HepG2 (cell line): ENCODE measurements around the gene RAB8A. TPM values are rescaled to one million over a fixed set of nuclear protein-coding genes. Genes with fewer than 3 reads are reported as not detected.

ENCODE experiments used
- DR1 ChIP-seq: sonication (generic); formaldehyde crosslinking; IDR thresholded peaks from 2 replicates; pipeline ENCODE4 v1.8.0; 2021; ENCODE audit warnings: mild to moderate bottlenecking, missing genetic modification reagents, inconsistent platforms
- EED ChIP-seq: sonication (generic); formaldehyde crosslinking; IDR thresholded peaks from 2 replicates; pipeline ENCODE4 v1.5.0; 2020; ENCODE audit warnings: mild to moderate bottlenecking, missing genetic modification reagents
- ELK4 ChIP-seq: sonication (generic); formaldehyde crosslinking; IDR thresholded peaks from 2 replicates; pipeline ENCODE4 v1.9.0; 2021; ENCODE audit warnings: missing genetic modification reagents, borderline replicate concordance
- GABPB1 ChIP-seq: IDR thresholded peaks from 2 replicates; pipeline ENCODE4 v1.6.1; 2016; ENCODE audit warnings: mild to moderate bottlenecking, missing genetic modification reagents, moderate library complexity, missing compliant biosample characterization
- GMEB2 ChIP-seq: IDR thresholded peaks from 2 replicates; pipeline ENCODE4 v1.6.1; 2016; ENCODE audit warnings: missing biosample characterization, missing genetic modification reagents, low read depth
- GTF3A ChIP-seq: sonication (generic); formaldehyde crosslinking; conservative IDR thresholded peaks from 2 replicates; pipeline ENCODE4 v1.4.0; 2020; ENCODE audit warnings: mild to moderate bottlenecking, missing genetic modification reagents
- JARID2 ChIP-seq: sonication (generic); formaldehyde crosslinking; IDR thresholded peaks from 2 replicates; pipeline ENCODE4 v1.8.1; 2023; ENCODE audit warnings: missing genetic modification reagents, inconsistent platforms; ENCODE audit not compliant: insufficient replicate concordance
- KDM1A ChIP-seq: IDR thresholded peaks from 2 replicates; pipeline ENCODE4 v1.6.1; 2016; ENCODE audit warnings: missing compliant biosample characterization
- MAFK ChIP-seq, 2 experiments: IDR thresholded peaks in 1 of 2; conservative IDR thresholded peaks in 1 of 2; 2 replicates each; pipeline ENCODE4 v1.6.1; 2011; ENCODE audit warnings: improper control_type of control experiment in 2 of 2, low read length in 2 of 2
- PAF1 ChIP-seq: IDR thresholded peaks from 2 replicates; pipeline ENCODE4 v1.6.1; 2016; ENCODE audit warnings: missing genetic modification reagents, missing compliant biosample characterization
- RNF219 ChIP-seq: sonication (generic); formaldehyde crosslinking; IDR thresholded peaks from 2 replicates; pipeline ENCODE4 v1.5.0; 2020; ENCODE audit warnings: mild to moderate bottlenecking, missing genetic modification reagents
- SMARCE1 ChIP-seq: fragments of 450-650 bp; IDR thresholded peaks from 2 replicates; pipeline ENCODE4 v1.6.1; 2017; ENCODE audit warnings: borderline replicate concordance
- SRY ChIP-seq: sonication (generic); formaldehyde crosslinking; IDR thresholded peaks from 2 replicates; pipeline ENCODE4 v1.8.0; 2022; ENCODE audit warnings: mild to moderate bottlenecking, missing genetic modification reagents
- U2AF1 ChIP-seq: fragments of 200-400 bp; formaldehyde crosslinking; optimal IDR thresholded peaks from 2 replicates; pipeline ENCODE3; 2017; ENCODE audit warnings: mild to moderate bottlenecking, low read depth, low read length
- ZEB1 ChIP-seq: IDR thresholded peaks from 2 replicates; pipeline ENCODE4 v1.6.1; 2012; ENCODE audit warnings: mild to moderate bottlenecking, low read depth, inconsistent platforms; ENCODE audit not compliant: insufficient replicate concordance
- ZNF225 ChIP-seq: sonication (generic); formaldehyde crosslinking; IDR thresholded peaks from 2 replicates; pipeline ENCODE4 v1.4.0; 2020; ENCODE audit warnings: mild to moderate bottlenecking, missing genetic modification reagents
- ZNF337 ChIP-seq: sonication (generic); formaldehyde crosslinking; IDR thresholded peaks from 2 replicates; pipeline ENCODE4 v1.5.1; 2020; ENCODE audit warnings: missing genetic modification reagents, low read depth, mild to moderate bottlenecking, borderline replicate concordance
- ZNF362 ChIP-seq: sonication (generic); formaldehyde crosslinking; IDR thresholded peaks from 2 replicates; pipeline ENCODE4 v1.4.0; 2020; ENCODE audit warnings: missing genetic modification reagents, mild to moderate bottlenecking, borderline replicate concordance
- ZNF446 ChIP-seq: sonication (generic); formaldehyde crosslinking; IDR thresholded peaks from 2 replicates; pipeline ENCODE4 v1.5.0; 2020; ENCODE audit warnings: mild to moderate bottlenecking, missing genetic modification reagents
- ZNF510 ChIP-seq: sonication (generic); formaldehyde crosslinking; IDR thresholded peaks from 2 replicates; pipeline ENCODE4 v1.4.0; 2020; ENCODE audit warnings: low read depth, mild to moderate bottlenecking, missing genetic modification reagents
- ZNF607 ChIP-seq: sonication (generic); formaldehyde crosslinking; IDR thresholded peaks from 2 replicates; pipeline ENCODE4 v1.5.1; 2020; ENCODE audit warnings: missing genetic modification reagents, mild to moderate bottlenecking, borderline replicate concordance
- ZNF660 ChIP-seq: sonication (generic); formaldehyde crosslinking; IDR thresholded peaks from 2 replicates; pipeline ENCODE4 v1.5.1; 2020; ENCODE audit warnings: mild to moderate bottlenecking, low read depth, missing genetic modification reagents, borderline replicate concordance
- ZNF678 ChIP-seq: sonication (generic); formaldehyde crosslinking; IDR thresholded peaks from 2 replicates; pipeline ENCODE4 v1.4.0; 2020; ENCODE audit warnings: mild to moderate bottlenecking, missing genetic modification reagents
- ZNF768 ChIP-seq: sonication (generic); formaldehyde crosslinking; IDR thresholded peaks from 2 replicates; pipeline ENCODE4 v1.4.0; 2020; ENCODE audit warnings: missing genetic modification reagents
- ZNF776 ChIP-seq: sonication (generic); formaldehyde crosslinking; IDR thresholded peaks from 2 replicates; pipeline ENCODE4 v1.4.0; 2020; ENCODE audit warnings: mild to moderate bottlenecking, missing genetic modification reagents
- polyA plus RNA-seq, 8 experiments: library from polyadenylated mRNA; depleted of rRNA in 3 of 8; stranded (reverse) in 7 of 8; unstranded in 1 of 8; fragments of >200 nt; fragmentation: Illumina TruSeq in 4 of 8; extraction: Trizol in 4 of 8; gene quantifications; 2 replicates each; pipeline versions ENCODE4 v1.2.1 to v1.2.3, GENCODE V29; 2011 to 2016; ENCODE audit warnings: low read depth in 4 of 8, missing spikeins in 1 of 8, mixed read lengths in 1 of 8; ENCODE audit not compliant: insufficient read depth in 1 of 8
- total RNA-seq, 5 experiments: library from RNA; depleted of rRNA; stranded (reverse); fragments of >200 nt; fragmentation: Illumina TruSeq; extraction: Trizol; gene quantifications; 2 replicates each; pipeline ENCODE4 v1.2.3, GENCODE V29; 2016; ENCODE audit warnings: low read depth in 1 of 5

RAB8A gene
- total and polyA plus RNA-seq, 2 of the 13 experiments (the other 11 are each of a cell fraction or from before 2014, with no cell fraction given): 36.7 to 45.0 TPM

- no peak for TF ChIP-seq ZNF225
- TF ChIP-seq ZNF678 (CRISPR knock-in tag): no peak
- no peak for TF ChIP-seq ZNF446 (CRISPR knock-in tag)
- TF ChIP-seq ZNF510 (CRISPR knock-in tag): no peak
- TF ChIP-seq DR1: no peak
- TF ChIP-seq JARID2 (CRISPR knock-in tag): no peak
- no peak for TF ChIP-seq RNF219 (CRISPR knock-in tag)
- no peak for TF ChIP-seq U2AF1
- TF ChIP-seq SRY (CRISPR knock-in tag): 0 out of 2 replicates have a peak, but pooled peaks have one; percentile 3
- peak; percentile 60 for TF ChIP-seq ZEB1
- TF ChIP-seq MAFK (conservative IDR thresholded peaks at IDR 0.05 in 1 of 2, IDR thresholded peaks at IDR 0.05 in 1 of 2; ENCODE audit: low read length in 2 of 2): no peak
- TF ChIP-seq ZNF337 (CRISPR knock-in tag): no peak
- 0 out of 2 replicates have a peak, but pooled peaks have one; percentile 13 for TF ChIP-seq ZNF362 (CRISPR knock-in tag)
- TF ChIP-seq GTF3A (CRISPR knock-in tag): no peak
- no peak for TF ChIP-seq PAF1 (CRISPR knock-in tag)
- peak; percentile 65 for TF ChIP-seq GABPB1 (CRISPR knock-in tag)
- TF ChIP-seq ELK4 (CRISPR knock-in tag): no peak
- TF ChIP-seq ZNF660 (CRISPR knock-in tag): no peak
- no peak for TF ChIP-seq EED
- no peak for TF ChIP-seq ZNF607 (CRISPR knock-in tag)
- no peak for TF ChIP-seq GMEB2 (CRISPR knock-in tag)
- no peak for TF ChIP-seq ZNF776 (CRISPR knock-in tag)
- TF ChIP-seq SMARCE1: no peak
- TF ChIP-seq KDM1A (CRISPR knock-in tag): no peak
- no peak for TF ChIP-seq ZNF768 (CRISPR knock-in tag)
Observed at GRCh38 chr19:16143399-16144215, 31.9 kb downstream of the RAB8A start, which contains the start of gene HSH2D (continued).
